Kidney epithelial cell (primary cell): ENCODE results near the gene MOSPD2. TPM values are rescaled to one million over a fixed set of nuclear protein-coding genes. Genes with fewer than 3 reads are reported as not detected.

Experiments used
- DNase-seq: peaks from one replicate; pipeline ENCODE4 v3.0.0-alpha.2; 2010; ENCODE audit warnings: low read depth
- H3K27me3 ChIP-seq: 2 replicates; pipeline ENCODE4 v1.6.0; 2011; ENCODE audit warnings: low read length; ENCODE audit not compliant: control insufficient read depth, insufficient read depth
- H3K36me3 ChIP-seq: 2 replicates; pipeline ENCODE4 v1.5.1; 2011; ENCODE audit warnings: low read length; ENCODE audit not compliant: control insufficient read depth, insufficient read depth
- H3K4me3 ChIP-seq: 2 replicates; pipeline ENCODE4 v1.5.1; 2011; ENCODE audit warnings: low read depth, mild to moderate bottlenecking, control low read depth, low read length
- total RNA-seq: library from RNA; depleted of rRNA; stranded (reverse); fragments of >200 nt; gene quantifications from 2 replicates; pipeline ENCODE4 v1.2.3, GENCODE V29; 2015
- TF ChIP-seq, protein P1 (sequence below): IDR thresholded peaks from 2 replicates; pipeline ENCODE4 v1.5.1; 2011; ENCODE audit warnings: mild to moderate bottlenecking, moderate library complexity, low read length, control low read depth, inconsistent platforms; ENCODE audit not compliant: insufficient read depth, poor library complexity, severe bottlenecking

The MOSPD2 gene
- total RNA-seq, 1 donor from 2014 or later = 10.3 TPM

DNA sequence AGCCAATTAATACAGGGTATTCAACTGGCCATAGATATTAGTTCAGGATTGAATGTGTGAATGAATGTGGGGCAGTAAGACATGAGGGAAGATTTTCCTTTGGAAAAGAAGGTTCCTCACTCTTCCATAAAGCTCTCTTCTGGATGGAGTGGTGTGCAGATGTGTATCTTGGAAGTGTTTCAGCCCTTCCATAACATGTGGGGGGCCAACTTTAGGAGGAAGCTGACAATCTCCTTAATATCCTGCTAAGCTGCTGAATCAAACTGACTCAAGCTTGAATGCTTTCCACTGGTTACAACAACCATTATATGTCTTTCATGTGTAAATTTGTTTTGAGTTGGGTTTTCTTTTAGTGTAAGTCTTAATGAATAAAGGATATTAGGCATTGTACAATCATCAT lies 40.6 kb upstream of the MOSPD2 start:
- Histone ChIP-seq H3K36me3 (no peaks in the 10 kb centered on the region), H3K4me3 (no peak overlapping the region), H3K27me3 (no peaks in the 10 kb centered on the region)
- DNase-seq = no peak
- TF ChIP-seq, protein P1, sequence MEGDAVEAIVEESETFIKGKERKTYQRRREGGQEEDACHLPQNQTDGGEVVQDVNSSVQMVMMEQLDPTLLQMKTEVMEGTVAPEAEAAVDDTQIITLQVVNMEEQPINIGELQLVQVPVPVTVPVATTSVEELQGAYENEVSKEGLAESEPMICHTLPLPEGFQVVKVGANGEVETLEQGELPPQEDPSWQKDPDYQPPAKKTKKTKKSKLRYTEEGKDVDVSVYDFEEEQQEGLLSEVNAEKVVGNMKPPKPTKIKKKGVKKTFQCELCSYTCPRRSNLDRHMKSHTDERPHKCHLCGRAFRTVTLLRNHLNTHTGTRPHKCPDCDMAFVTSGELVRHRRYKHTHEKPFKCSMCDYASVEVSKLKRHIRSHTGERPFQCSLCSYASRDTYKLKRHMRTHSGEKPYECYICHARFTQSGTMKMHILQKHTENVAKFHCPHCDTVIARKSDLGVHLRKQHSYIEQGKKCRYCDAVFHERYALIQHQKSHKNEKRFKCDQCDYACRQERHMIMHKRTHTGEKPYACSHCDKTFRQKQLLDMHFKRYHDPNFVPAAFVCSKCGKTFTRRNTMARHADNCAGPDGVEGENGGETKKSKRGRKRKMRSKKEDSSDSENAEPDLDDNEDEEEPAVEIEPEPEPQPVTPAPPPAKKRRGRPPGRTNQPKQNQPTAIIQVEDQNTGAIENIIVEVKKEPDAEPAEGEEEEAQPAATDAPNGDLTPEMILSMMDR = no peak

GRCh38 chrX:14837155-14837554 lies 36.1 kb upstream of the MOSPD2 start:
- no peaks in the 10 kb centered on the region for H3K36me3 ChIP-seq
- TF ChIP-seq, protein P1 = no peak
- no peak overlapping the region for H3K4me3 ChIP-seq
- no peaks in the 10 kb centered on the region for H3K27me3 ChIP-seq
- no peak for DNase-seq

DNA sequence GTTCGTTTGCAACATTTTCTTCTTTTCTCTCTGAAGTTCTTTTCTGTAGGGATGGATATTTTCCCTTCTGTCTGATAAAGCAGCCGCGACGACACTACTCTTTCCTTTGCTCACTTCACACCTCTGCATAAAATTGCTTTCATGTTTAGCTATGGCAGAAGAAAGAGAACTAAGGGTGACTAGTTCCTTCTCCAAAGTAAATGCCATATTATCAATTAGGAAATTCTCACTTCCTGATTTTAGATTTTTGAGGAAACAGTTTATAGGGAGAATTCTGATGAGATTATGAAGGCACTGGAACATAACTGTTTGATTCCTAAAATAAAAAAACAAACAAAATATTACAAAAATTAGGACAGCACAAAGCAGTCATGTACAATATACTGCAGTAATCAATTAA lies 29.6 kb upstream of the MOSPD2 start:
- no peak for DNase-seq
- Histone ChIP-seq H3K4me3 (no peak overlapping the region), H3K27me3 (no peaks in the 10 kb centered on the region), H3K36me3 (no peaks in the 10 kb centered on the region)
- TF ChIP-seq, protein P1 = no peak

- no peak for DNase-seq
- H3K36me3 ChIP-seq = no peaks in the 10 kb centered on the region
- no peak overlapping the region for H3K4me3 ChIP-seq
- TF ChIP-seq, protein P1 = no peak
- H3K27me3 ChIP-seq = no peaks in the 10 kb centered on the region
These were observed 21.7 kb upstream of the MOSPD2 start for GRCh38 chrX:14851526-14851925.

- DNase-seq = no peak
- Histone ChIP-seq H3K27me3 (no peaks in the 10 kb centered on the region), H3K36me3 (no peaks in the 10 kb centered on the region), H3K4me3 (no peak overlapping the region)
- TF ChIP-seq, protein P1 = no peak
These were observed 8.6 kb upstream of the MOSPD2 start for GRCh38 chrX:14864631-14865030.

DNA sequence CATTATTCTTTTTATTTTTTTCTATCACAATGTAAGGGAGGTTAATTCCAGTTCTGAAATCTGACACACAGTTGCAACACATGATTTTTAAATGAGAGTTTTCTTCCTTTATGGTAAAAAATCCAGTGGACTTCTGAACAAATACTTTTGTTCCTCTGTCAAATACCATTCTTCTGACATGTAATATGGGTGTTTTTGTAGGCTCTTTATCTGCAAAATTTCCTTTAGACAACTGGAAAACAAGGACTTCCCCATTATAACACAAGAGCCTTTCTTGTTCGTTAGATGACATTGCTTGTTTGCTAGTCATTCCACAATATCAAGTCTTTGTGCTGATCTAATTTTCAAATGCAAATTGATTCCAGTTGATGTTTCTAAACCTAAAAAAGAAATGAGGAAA lies 8.0 kb upstream of the MOSPD2 start:
- TF ChIP-seq, protein P1 = no peak
- H3K4me3 ChIP-seq = no peak overlapping the region
- DNase-seq = no peak
- H3K36me3 ChIP-seq = no peaks in the 10 kb centered on the region
- H3K27me3 ChIP-seq = no peaks in the 10 kb centered on the region
